Keratinocyte (primary cell): ENCODE data around the gene KRT3.

Experiments used
- EZH2 ChIP-seq: IDR thresholded peaks from one replicate; pipeline ENCODE4 v1.6.1; 2012; ENCODE audit warnings: inconsistent platforms, mild to moderate bottlenecking, low read length, moderate library complexity
- TF ChIP-seq, protein P1 (sequence below), 3 experiments: IDR thresholded peaks in 1 of 3; conservative IDR thresholded peaks in 1 of 3; optimal IDR thresholded peaks in 1 of 3; 2 replicates in 2 of 3; 3 replicates in 1 of 3; pipeline versions ENCODE3 to v1.5.1; 2011; ENCODE audit warnings: low read length in 3 of 3, mild to moderate bottlenecking in 3 of 3, moderate library complexity in 2 of 3, control low read depth in 1 of 3, inconsistent platforms in 1 of 3; ENCODE audit not compliant: insufficient read depth in 2 of 3; ENCODE audit errors: extremely low read depth in 1 of 3

DNA sequence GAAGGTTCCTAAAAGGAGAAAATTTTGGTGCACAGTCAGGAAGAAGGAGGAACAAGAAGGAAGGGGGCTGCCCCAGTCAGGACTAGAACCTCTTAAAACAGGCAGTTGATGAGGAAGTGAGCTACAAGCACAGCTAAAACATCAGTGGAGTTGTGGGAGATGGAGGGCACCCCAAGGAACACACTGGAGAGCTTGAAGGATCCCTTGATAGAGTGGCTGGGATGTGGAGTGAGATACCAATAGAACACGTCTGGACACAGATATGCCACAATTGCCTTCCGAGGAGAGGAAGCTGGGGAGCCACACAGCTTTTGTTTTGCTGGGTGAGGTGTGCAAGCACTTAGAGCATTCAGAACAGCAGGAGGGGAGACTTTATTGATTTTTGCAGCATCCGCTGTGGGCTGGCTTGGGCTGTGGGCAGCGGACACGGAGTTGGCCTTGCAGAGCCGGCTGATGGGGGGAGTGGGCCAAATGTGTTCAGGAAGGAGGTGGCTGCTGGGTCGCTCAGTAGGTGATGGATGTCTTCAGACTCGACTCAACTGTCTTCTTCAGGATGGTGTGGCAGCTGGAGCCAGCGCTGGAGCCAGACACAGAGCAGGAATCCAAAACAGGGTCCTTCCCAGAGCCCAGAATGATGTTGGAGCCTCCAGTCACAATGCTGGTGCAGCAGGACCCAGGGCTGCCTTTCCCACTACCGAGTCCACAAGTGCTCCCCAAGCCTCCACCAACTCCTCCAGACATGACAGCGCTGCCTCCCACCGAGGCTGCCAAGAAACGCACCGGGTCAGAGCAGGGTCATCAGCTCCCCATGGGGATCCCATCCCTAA lies 42.9 kb upstream of the KRT3 start:
- TF ChIP-seq, protein P1, sequence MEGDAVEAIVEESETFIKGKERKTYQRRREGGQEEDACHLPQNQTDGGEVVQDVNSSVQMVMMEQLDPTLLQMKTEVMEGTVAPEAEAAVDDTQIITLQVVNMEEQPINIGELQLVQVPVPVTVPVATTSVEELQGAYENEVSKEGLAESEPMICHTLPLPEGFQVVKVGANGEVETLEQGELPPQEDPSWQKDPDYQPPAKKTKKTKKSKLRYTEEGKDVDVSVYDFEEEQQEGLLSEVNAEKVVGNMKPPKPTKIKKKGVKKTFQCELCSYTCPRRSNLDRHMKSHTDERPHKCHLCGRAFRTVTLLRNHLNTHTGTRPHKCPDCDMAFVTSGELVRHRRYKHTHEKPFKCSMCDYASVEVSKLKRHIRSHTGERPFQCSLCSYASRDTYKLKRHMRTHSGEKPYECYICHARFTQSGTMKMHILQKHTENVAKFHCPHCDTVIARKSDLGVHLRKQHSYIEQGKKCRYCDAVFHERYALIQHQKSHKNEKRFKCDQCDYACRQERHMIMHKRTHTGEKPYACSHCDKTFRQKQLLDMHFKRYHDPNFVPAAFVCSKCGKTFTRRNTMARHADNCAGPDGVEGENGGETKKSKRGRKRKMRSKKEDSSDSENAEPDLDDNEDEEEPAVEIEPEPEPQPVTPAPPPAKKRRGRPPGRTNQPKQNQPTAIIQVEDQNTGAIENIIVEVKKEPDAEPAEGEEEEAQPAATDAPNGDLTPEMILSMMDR (optimal IDR thresholded peaks at IDR 0.05 in 1 of 3, IDR thresholded peaks at IDR 0.05 in 1 of 3, conservative IDR thresholded peaks at IDR 0.05 in 1 of 3; ENCODE audit: extremely low read depth in 1 of 3, insufficient read depth in 2 of 3, low read length in 3 of 3): no peak
- TF ChIP-seq EZH2: no peak
